Kidney (tissue), 14 donors: Measurements from ENCODE around the gene ANKRD18A. TPM values are rescaled to one million over a fixed set of nuclear protein-coding genes. Genes with fewer than 3 reads are reported as not detected.

Experiments used
- DNase-seq, 5 donors: peaks; one replicate each; pipeline ENCODE4 v3.0.0-alpha.2; 2013 to 2020
- FAIRE-seq: peaks from 2 replicates; lab custom pipeline; 2012; peaks lifted over from hg19 to GRCh38; lab: Jason Lieb, UNC
- H3K27ac ChIP-seq, 2 donors: one replicate each; pipeline ENCODE4 v1.7.0; 2013; ENCODE audit warnings: low read depth in 2 of 2, low read length in 2 of 2, inconsistent platforms in 1 of 2
- H3K27me3 ChIP-seq: one replicate; pipeline ENCODE4 v1.7.1; 2013; ENCODE audit warnings: low read length, inconsistent platforms; ENCODE audit not compliant: control insufficient read depth, insufficient read depth
- H3K36me3 ChIP-seq, 3 donors: one replicate each; pipeline versions ENCODE4 v1.7.0 to v1.7.1; 2013; ENCODE audit warnings: low read length in 3 of 3, control low read depth in 1 of 3, inconsistent platforms in 1 of 3; ENCODE audit not compliant: insufficient read depth in 3 of 3, control insufficient read depth in 2 of 3
- H3K4me1 ChIP-seq, 3 donors: one replicate each; pipeline versions ENCODE4 v1.7.0 to v1.7.1; 2013; ENCODE audit warnings: low read length in 3 of 3, inconsistent platforms in 1 of 3, low read depth in 1 of 3; ENCODE audit not compliant: control insufficient read depth in 2 of 3, insufficient read depth in 2 of 3
- H3K4me3 ChIP-seq, 3 donors: one replicate each; pipeline versions ENCODE4 v1.7.0 to v1.8.1; 2013; ENCODE audit warnings: low read length in 3 of 3, control low read depth in 1 of 3, inconsistent platforms in 1 of 3
- H3K9ac ChIP-seq, 3 donors: one replicate each; pipeline versions ENCODE4 v1.7.0 to v1.7.1; 2013; ENCODE audit warnings: low read length in 3 of 3, control low read depth in 1 of 3, inconsistent platforms in 1 of 3
- H3K9me3 ChIP-seq, 3 donors: one replicate each; pipeline versions ENCODE4 v1.7.0 to v1.7.1; 2013; ENCODE audit warnings: low read length in 3 of 3, control low read depth in 1 of 3, inconsistent platforms in 1 of 3; ENCODE audit not compliant: control insufficient read depth in 2 of 3, insufficient read depth in 1 of 3
- intact Hi-C: fragments of 100-400 bp; cut with DNase I; formaldehyde crosslinking; loops from one replicate; pipeline ENCODE4 v1.11.1; 2022
- polyA plus RNA-seq: library from polyadenylated mRNA; stranded (reverse); fragments of 350-450 nt; fragmentation: Illumina TruSeq; extraction: RNeasy Lipid Tissue Mini Kit (QIAGEN cat#74804); gene quantifications from one replicate; pipeline ENCODE4 v1.2.3, GENCODE V29; 2014; ENCODE audit warnings: low read depth, low replicate concordance; ENCODE audit not compliant: insufficient read depth
- total RNA-seq: library from RNA; stranded (reverse); fragmentation: NEBNext Ultra II Directional; extraction: Animal tissue kit (Norgen Biotek cat#: 25700); gene quantifications from one replicate; pipeline ENCODE4 v1.2.1, GENCODE V29; 2021
- TF ChIP-seq, protein P1 (sequence below): IDR thresholded peaks from 3 replicates; pipeline ENCODE4 v1.5.1; 2012; ENCODE audit warnings: mild to moderate bottlenecking, moderate library complexity, borderline replicate concordance; ENCODE audit not compliant: insufficient read depth; ENCODE audit errors: extremely low read depth
- donor health status: control.
- donor health status: control.
- donor health status: control.
- donor health status: control.
- donor health status: control.
- donor health status: DM: yes; HTN: yes; CAD: no.
- donor health status: Normal renal cell carcinoma (clear cell type).

ANKRD18A gene
- total and polyA plus RNA-seq, 2 donors from 2014 or later: 2.4 to 11.6 TPM

DNA sequence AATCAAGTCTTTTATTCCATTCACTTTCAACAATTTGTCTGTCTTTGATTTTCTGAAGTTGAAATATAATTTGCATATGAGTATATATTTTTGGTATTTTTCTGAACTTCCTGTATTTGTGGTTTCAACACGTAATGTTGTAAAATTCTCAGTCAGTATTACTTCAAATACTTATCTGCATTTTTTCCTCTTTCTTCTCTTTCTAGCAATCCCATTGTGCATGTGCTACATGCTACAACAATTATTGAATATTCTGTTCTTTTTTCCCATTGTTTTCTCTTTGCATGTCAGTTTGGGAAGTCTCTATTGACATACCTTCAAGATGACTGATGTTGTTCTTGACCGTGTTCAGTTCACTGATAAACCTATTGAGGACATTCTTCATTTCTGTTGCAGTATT is 5.6 kb upstream of the ANKRD18A start:
- Histone ChIP-seq H3K9me3 (no peaks in the 10 kb centered on the region), H3K36me3 (no peaks in the 10 kb centered on the region), H3K4me3 (no peak overlapping the region), H3K9ac (no peak overlapping the region), H3K27me3 (no peaks in the 10 kb centered on the region), H3K27ac (no peak overlapping the region), H3K4me1 (peaks cover 0 to 2% (median 0%) of the 10 kb centered on the region in 3 donors)
- DNase-seq (no peak), FAIRE-seq (no peak)
- intact Hi-C loops: no loop called here
- TF ChIP-seq, protein P1, sequence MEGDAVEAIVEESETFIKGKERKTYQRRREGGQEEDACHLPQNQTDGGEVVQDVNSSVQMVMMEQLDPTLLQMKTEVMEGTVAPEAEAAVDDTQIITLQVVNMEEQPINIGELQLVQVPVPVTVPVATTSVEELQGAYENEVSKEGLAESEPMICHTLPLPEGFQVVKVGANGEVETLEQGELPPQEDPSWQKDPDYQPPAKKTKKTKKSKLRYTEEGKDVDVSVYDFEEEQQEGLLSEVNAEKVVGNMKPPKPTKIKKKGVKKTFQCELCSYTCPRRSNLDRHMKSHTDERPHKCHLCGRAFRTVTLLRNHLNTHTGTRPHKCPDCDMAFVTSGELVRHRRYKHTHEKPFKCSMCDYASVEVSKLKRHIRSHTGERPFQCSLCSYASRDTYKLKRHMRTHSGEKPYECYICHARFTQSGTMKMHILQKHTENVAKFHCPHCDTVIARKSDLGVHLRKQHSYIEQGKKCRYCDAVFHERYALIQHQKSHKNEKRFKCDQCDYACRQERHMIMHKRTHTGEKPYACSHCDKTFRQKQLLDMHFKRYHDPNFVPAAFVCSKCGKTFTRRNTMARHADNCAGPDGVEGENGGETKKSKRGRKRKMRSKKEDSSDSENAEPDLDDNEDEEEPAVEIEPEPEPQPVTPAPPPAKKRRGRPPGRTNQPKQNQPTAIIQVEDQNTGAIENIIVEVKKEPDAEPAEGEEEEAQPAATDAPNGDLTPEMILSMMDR: no peak

DNA sequence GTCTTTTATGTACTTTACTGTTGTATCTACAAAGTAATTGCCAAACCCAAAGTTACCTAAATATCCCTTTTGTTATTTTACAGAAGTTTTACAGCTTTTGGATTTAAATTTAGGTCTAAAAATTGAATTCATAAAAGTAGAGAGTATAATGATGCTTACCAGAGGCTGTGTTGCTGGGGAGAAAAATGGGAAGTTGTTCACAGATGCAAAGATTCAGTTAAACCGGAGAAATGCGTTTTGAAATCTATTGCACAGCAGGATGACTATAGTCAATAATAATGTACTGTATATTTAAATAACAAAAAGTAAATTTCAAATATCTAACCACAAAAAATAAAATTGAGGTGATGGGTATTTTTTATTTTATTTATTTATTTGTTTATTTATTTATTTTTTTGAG is 2.6 kb upstream of the ANKRD18A start:
- peaks cover 0 to 2% (median 0%) of the 10 kb centered on the region in 3 donors for H3K4me1 ChIP-seq
- peaks cover 2% of the 10 kb centered on the region for H3K27me3 ChIP-seq
- H3K27ac ChIP-seq: no peak overlapping the region
- H3K9me3 ChIP-seq: no peaks in the 10 kb centered on the region
- H3K4me3 ChIP-seq: no peak overlapping the region
- intact Hi-C loops: no loop called here
- FAIRE-seq (no peak), DNase-seq (no peak)
- no peak overlapping the region for H3K9ac ChIP-seq
- TF ChIP-seq, protein P1: no peak
- H3K36me3 ChIP-seq: no peaks in the 10 kb centered on the region

DNA sequence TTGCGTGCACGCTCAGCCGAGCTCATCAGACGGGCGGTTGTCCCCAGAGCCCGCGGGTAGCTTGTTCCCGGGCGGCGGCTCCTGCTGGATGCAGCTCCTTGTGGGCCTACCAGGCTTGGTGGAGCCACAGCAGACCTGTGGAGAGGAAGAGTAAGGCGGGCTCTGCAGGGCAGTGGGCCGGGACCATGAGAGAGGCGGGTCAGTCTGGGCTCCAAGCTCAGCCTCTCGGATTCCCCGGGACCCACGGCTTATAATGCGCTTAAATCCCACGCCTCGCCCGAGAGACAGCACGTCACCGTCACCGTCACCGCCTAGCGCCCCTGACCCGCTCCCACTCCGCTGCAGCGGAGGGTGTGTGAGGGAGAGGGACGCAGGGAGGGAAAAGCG is 1.9 kb upstream of the ANKRD18A start:
- Histone ChIP-seq H3K27me3 (peaks cover 2% of the 10 kb centered on the region), H3K27ac (peak overlapping the region in 1 of 2 donors; percentile 32), H3K4me1 (peaks cover 0 to 2% (median 0%) of the 10 kb centered on the region in 3 donors), H3K36me3 (no peaks in the 10 kb centered on the region), H3K9me3 (no peaks in the 10 kb centered on the region), H3K9ac (peak overlapping the region in 2 of 3 donors; percentile 19 to 24), H3K4me3 (peak overlapping the region; percentile 24 to 61 (median 56))
- TF ChIP-seq, protein P1: no peak
- DNase-seq: peak in 3 of 5 donors; percentile 60 to 79 (median 71)
- intact Hi-C loops: no loop called here
- FAIRE-seq: no peak
